Stimulated activated CD4-positive, alpha-beta T cell treated with anti-CD3 and anti-CD28 coated beads, Interleukin-4, amount 100 ng/mL, for 48 hours (primary cell): ENCODE measurements around the gene DDX54.
"Not testable (repeated sequence)": the region's sequence is repeated elsewhere in the genome, so short reads cannot be mapped to it uniquely, and the experiment has no call there.

Source experiments
- DNase-seq, 2 donors: peaks; one replicate each; pipeline ENCODE4 v3.0.0-alpha.2; 2020; ENCODE audit warnings: low read depth in 2 of 2

DDX54 gene

GRCh38 chr12:113120670-113121370 is 64.5 kb downstream of the DDX54 start:
- no peak for DNase-seq

GRCh38 chr12:113119980-113120669 is 65.2 kb downstream of the DDX54 start:
- no peak for DNase-seq

GRCh38 chr12:113118142-113118541 is 67.1 kb downstream of the DDX54 start:
- no peak for DNase-seq

GRCh38 chr12:113117684-113118083 is 67.6 kb downstream of the DDX54 start:
- not testable (repeated sequence) for DNase-seq

- no peak for DNase-seq
Observed at GRCh38 chr12:113116875-113117274, 68.4 kb downstream of the DDX54 start.

GRCh38 chr12:113115455-113116126 is 69.7 kb downstream of the DDX54 start:
- DNase-seq, result no peak

- DNase-seq, result no peak
Observed at GRCh38 chr12:113114447-113115178, 70.7 kb downstream of the DDX54 start.

GRCh38 chr12:113113397-113113796 is 71.9 kb downstream of the DDX54 start:
- no peak for DNase-seq

- no peak for DNase-seq
Observed at GRCh38 chr12:113112043-113112899, 73.0 kb downstream of the DDX54 start.

- no peak for DNase-seq
Observed at GRCh38 chr12:113111247-113111646, 74.0 kb downstream of the DDX54 start.

- DNase-seq, result no peak
Observed at GRCh38 chr12:113109872-113110599, 75.2 kb downstream of the DDX54 start.

- DNase-seq, result no peak
Observed at GRCh38 chr12:113109360-113109759, 75.9 kb downstream of the DDX54 start.

GRCh38 chr12:113108308-113108707 is 77.0 kb downstream of the DDX54 start:
- DNase-seq, result no peak
